ENCODE data around the gene CC2D1A.

- TF ChIP-seq POLR2A (IDR thresholded peaks at IDR 0.05) = no peak
- TF ChIP-seq, protein P1, sequence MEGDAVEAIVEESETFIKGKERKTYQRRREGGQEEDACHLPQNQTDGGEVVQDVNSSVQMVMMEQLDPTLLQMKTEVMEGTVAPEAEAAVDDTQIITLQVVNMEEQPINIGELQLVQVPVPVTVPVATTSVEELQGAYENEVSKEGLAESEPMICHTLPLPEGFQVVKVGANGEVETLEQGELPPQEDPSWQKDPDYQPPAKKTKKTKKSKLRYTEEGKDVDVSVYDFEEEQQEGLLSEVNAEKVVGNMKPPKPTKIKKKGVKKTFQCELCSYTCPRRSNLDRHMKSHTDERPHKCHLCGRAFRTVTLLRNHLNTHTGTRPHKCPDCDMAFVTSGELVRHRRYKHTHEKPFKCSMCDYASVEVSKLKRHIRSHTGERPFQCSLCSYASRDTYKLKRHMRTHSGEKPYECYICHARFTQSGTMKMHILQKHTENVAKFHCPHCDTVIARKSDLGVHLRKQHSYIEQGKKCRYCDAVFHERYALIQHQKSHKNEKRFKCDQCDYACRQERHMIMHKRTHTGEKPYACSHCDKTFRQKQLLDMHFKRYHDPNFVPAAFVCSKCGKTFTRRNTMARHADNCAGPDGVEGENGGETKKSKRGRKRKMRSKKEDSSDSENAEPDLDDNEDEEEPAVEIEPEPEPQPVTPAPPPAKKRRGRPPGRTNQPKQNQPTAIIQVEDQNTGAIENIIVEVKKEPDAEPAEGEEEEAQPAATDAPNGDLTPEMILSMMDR (IDR thresholded peaks at IDR 0.05) = no peak
- TF ChIP-seq POLR2AphosphoS5 (IDR thresholded peaks at IDR 0.05) = no peak
- TF ChIP-seq EP300 (IDR thresholded peaks at IDR 0.05; ENCODE audit: low read depth) = no peak
Observed at GRCh38 chr19:13931391-13932148, 25.6 kb downstream of the CC2D1A start.
